ENCODE results near the gene CMKLR1.

The CMKLR1 gene

DNA sequence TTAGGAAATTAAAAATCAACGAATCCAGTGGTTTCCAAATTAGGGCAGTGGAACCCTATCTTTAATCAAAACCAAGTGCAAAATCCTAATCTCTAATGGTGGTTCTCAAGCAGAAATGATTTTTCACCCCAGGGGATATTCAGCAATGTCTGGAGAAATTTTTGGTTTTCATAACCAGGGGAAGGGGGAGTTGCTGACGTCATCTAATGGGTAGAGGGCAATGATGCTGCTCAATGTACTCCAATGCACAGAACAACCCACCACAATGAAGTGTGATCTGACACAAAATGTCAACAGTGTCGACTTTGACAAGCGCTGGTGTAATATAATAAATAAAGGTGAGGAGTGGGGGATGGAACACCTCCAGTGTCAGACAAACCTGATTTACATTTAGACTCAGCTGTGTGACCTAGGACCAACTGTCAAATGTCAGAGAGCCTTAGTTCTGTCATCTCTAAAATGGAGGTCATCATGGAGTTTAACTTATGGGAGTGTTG, 81.5 kb downstream of the CMKLR1 start:
- Mint-ChIP-seq H3K27me3 (peaks cover 5% of the 10 kb centered on the region), H3K4me1 (peaks cover 4% of the 10 kb centered on the region), H3K4me3 (no peak overlapping the region)

DNA sequence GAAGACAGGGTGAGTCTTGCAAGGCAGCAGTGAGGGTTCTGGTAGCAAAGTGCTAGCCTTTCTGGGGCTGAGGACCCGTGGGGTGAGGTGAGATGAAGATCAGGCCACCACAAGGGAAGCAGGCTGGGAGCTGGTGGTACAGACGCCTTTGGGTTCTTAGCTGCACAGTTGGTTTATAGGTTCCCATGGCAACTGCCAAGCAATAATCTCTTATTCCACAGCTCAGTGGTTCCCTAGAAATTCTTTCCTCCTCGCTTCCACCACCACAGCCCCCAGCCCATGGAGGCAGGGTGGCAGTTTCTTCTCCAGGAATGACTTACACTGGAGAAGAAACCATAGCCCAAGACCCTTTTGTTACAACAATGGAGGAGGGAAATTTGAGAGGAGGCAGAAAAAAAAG, 82.1 kb downstream of the CMKLR1 start:
- Mint-ChIP-seq H3K9me3 (peaks cover 7% of the 10 kb centered on the region), H3K27me3 (peaks cover 5% of the 10 kb centered on the region), H3K4me3 (no peak overlapping the region), H3K36me3 (no peaks in the 10 kb centered on the region), H3K27ac (no peak overlapping the region), H3K4me1 (peaks cover 4% of the 10 kb centered on the region)

More for the DNA sequence above, 81.5 kb downstream of the CMKLR1 start:
- peaks cover 7% of the 10 kb centered on the region for H3K9me3 Mint-ChIP-seq
- no peak overlapping the region for H3K27ac Mint-ChIP-seq
- H3K36me3 Mint-ChIP-seq = no peaks in the 10 kb centered on the region

DNA sequence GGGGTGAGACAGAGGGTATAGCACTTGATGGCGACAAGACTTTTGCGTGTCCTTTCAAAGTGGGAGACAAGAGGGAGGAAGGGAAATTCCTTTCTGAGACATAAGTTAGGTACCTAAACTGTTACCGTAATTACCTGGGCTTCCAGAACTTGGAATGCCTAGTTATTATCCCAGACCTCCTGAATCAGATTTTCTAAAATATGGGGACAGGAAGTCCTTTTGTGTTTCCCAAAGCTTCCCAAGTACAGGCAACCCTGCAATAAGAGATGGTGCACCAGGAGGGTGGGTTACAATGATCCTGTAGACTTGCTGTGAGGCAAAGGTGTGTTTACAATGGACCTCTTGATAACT, 83.9 kb downstream of the CMKLR1 start:
- no peak overlapping the region for H3K27ac Mint-ChIP-seq
- no peaks in the 10 kb centered on the region for H3K36me3 Mint-ChIP-seq
- H3K9me3 Mint-ChIP-seq = no peaks in the 10 kb centered on the region
- peaks cover 8% of the 10 kb centered on the region for H3K27me3 Mint-ChIP-seq
- no peak overlapping the region for H3K4me3 Mint-ChIP-seq
- H3K4me1 Mint-ChIP-seq = peaks cover 4% of the 10 kb centered on the region

DNA sequence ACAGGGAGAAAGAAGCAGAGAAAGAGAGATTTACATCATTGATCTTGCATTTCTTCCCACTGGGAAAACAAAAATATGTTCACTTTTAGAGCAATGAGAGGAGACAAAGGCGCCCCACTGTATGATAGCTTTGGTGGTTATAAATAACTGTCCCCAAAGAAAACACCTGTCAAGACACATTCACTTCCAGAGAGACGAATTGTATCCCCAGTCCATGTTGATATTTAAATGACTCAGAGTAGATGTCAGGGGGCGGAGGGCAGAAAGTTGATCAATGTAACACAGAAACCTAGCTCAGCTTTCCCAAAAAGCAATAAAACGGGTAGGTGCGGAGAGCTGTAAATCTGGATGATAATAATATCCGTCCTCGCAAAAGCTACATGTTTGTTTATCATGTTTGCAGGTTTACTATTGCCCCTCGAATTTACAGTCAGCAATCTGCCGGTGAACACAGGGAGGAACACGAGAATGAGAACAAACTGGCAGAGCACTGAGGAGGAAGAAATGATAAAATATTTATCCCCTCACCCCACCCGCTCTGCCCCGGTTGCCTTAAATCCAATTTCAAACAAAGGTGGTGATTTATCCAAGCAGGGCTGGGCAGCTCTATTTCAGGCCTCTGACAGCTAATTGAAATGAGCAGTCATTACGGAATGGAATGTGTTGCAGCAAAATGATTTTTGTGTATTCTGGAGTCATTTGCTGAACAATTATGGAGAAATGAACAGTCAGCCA, 84.4 kb downstream of the CMKLR1 start:
- Mint-ChIP-seq H3K9me3 (no peaks in the 10 kb centered on the region), H3K27ac (no peak overlapping the region), H3K4me1 (peaks cover 4% of the 10 kb centered on the region), H3K27me3 (peaks cover 11% of the 10 kb centered on the region), H3K4me3 (no peak overlapping the region), H3K36me3 (no peaks in the 10 kb centered on the region)

DNA sequence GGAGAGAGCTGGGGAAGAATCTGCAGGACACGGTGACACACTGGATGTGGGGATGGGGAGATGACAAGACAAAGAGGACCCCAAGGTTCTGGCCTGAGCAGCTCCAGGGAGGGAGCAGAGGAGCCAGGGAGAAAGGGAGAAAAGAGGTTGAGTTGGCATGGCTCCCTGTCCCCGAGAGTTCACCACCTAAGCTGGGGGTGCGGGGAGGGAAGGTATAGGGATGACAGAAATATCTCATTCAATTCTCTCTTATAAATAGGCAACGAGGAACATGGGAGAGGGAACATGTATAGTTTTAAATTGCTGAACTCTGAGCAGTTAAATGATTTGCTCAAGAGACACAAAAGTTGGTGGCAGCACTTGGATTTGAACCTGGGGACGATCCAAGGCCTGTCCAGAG, 85.1 kb downstream of the CMKLR1 start:
- peaks cover 14% of the 10 kb centered on the region for H3K27me3 Mint-ChIP-seq
- H3K4me1 Mint-ChIP-seq = peaks cover 4% of the 10 kb centered on the region
- H3K36me3 Mint-ChIP-seq = no peaks in the 10 kb centered on the region
- no peak overlapping the region for H3K27ac Mint-ChIP-seq
- no peaks in the 10 kb centered on the region for H3K9me3 Mint-ChIP-seq
- no peak overlapping the region for H3K4me3 Mint-ChIP-seq

DNA sequence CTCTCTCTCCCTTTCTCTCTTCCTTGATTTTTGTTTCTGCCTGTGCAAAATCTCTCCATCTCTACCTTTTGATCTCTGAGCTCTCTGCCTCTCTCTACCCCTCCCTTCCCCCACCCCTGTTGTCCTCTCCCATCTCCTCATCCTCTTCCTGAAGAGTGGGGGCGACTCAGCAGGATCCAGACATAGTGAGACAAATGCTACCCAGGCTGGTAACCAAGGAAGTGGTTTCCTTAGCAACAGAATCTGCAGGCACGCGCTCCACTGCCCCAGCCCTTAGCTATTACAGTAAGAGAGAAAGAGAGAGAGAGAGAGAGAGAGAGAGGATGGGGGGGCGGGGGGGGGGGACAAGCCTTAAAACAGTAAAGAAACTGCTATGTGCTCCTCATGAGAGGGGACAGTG, 85.6 kb downstream of the CMKLR1 start:
- Mint-ChIP-seq H3K4me1 (peaks cover 4% of the 10 kb centered on the region), H3K27me3 (peaks cover 14% of the 10 kb centered on the region)

DNA sequence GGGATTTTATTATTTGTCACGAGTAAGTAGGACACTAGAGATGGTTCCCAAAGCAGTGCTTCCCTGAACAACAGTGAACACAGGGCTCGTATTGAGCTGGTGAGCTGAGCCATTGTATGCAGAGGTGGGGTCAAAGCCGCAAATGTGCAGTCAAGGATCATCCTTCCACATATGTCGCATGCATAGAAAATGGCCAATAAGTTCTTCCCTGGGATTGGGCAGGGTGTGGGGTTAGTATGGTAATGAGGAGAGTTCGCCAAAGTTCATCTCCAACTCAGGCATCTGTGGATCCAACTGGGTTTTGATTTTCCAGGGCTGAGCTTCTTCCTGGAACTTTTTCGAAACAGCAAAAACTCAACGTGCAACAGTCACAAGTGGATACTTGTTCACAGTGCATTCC, 86.6 kb downstream of the CMKLR1 start:
- peaks cover 4% of the 10 kb centered on the region for H3K4me1 Mint-ChIP-seq
- H3K27me3 Mint-ChIP-seq = peaks cover 14% of the 10 kb centered on the region
- no peak overlapping the region for H3K27ac Mint-ChIP-seq
- no peak overlapping the region for H3K4me3 Mint-ChIP-seq
- H3K9me3 Mint-ChIP-seq = no peaks in the 10 kb centered on the region
- no peaks in the 10 kb centered on the region for H3K36me3 Mint-ChIP-seq

More for the DNA sequence above, 85.6 kb downstream of the CMKLR1 start:
- Mint-ChIP-seq H3K27ac (no peak overlapping the region), H3K36me3 (no peaks in the 10 kb centered on the region), H3K4me3 (no peak overlapping the region), H3K9me3 (no peaks in the 10 kb centered on the region)

DNA sequence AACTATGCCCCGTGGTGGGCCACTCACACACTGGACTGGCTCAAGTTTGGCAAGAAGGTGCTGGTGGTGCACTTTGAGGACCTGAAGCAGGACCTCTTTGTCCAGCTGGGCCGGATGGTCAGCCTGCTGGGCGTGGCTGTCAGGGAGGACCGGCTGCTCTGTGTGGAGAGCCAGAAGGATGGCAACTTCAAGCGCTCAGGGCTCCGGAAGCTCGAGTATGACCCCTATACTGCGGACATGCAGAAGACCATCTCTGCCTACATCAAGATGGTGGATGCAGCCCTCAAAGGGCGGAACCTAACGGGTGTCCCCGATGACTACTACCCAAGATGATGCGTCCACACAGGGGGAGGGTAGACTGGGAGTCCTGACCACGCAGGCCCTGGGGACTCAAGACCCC, 91.1 kb downstream of the CMKLR1 start:
- H3K27me3 Mint-ChIP-seq = peaks cover 8% of the 10 kb centered on the region
- H3K9me3 Mint-ChIP-seq = no peaks in the 10 kb centered on the region
- H3K27ac Mint-ChIP-seq = no peak overlapping the region
- H3K4me3 Mint-ChIP-seq = no peak overlapping the region
- no peaks in the 10 kb centered on the region for H3K36me3 Mint-ChIP-seq
- no peaks in the 10 kb centered on the region for H3K4me1 Mint-ChIP-seq

DNA sequence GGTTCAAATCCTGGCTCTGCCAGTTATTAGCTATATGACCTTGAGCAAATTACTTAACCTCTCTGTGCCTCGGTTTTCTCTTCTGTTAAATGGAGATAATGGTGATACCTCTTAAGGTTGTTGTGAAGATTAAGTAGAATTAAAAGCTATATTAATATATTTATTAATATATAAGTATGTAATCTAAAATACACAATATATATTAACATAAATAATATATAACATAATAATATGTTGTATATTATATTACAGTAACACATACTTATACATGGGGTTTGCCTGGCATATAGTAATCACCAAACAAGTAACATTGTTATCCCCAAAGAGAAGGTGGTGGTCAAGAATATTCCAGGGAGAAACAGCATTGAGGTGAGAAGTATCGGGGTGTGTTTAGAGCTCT, 92.0 kb downstream of the CMKLR1 start:
- Mint-ChIP-seq H3K36me3 (no peaks in the 10 kb centered on the region), H3K4me3 (no peak overlapping the region), H3K27me3 (peaks cover 8% of the 10 kb centered on the region), H3K4me1 (no peaks in the 10 kb centered on the region), H3K9me3 (no peaks in the 10 kb centered on the region), H3K27ac (no peak overlapping the region)

DNA sequence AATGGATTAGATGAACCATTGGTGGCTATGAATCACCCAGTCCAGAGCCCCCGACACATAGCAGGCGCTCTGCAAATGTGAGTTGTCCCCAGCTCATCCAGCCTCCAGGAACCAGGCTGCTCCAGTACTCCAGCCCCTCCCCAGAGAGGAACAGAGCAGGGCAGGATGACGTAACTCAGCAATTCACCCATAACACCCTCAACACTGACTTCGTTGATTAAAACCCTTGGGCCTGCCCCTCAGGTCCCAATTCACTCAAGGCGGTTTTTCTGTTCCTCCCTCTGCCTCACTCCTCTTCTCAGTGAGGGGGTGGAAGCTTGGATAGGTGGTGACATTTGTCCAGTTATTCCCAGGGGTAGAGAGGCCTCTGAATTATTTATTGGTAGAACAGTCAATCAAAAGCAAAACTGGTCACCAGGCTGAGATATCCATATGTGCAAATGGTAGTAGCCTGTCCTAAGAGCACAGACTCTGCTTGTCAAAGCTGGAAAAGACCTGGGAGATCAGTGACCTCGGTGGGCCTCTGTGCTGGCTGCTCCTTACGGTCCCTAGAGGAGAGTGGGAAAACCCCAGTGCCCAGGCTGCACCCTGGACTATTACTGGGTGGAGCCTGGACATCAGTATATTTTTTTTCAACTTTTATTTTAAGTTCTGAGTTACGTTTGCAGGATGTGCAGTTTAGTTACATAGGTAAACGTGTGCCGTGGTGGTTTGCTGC, 97.0 kb downstream of the CMKLR1 start:
- no peaks in the 10 kb centered on the region for H3K9me3 Mint-ChIP-seq
- no peak overlapping the region for H3K27ac Mint-ChIP-seq
- no peaks in the 10 kb centered on the region for H3K36me3 Mint-ChIP-seq
- no peak overlapping the region for H3K4me3 Mint-ChIP-seq
- H3K27me3 Mint-ChIP-seq = peaks cover 17% of the 10 kb centered on the region
- no peaks in the 10 kb centered on the region for H3K4me1 Mint-ChIP-seq

DNA sequence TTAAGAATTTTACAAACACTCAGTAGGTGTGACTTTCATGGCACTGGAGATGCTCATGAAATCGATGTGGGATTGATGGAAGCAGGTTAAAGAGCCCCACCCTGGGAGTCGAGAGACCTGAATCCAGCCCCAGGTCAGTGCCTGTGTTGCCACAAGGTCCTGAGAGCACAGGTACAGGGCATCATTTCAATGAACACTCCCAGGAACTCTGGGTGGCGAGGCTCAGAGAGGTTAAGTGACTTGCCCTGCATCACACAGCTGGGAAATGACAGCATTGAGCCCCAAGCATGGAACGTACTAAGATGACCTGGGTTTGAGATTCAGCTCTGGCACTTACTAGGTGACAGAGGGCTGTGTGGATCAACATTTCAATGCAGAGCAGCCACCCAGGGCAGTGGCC, 98.2 kb downstream of the CMKLR1 start:
- Mint-ChIP-seq H3K4me3 (no peak overlapping the region), H3K27me3 (peaks cover 17% of the 10 kb centered on the region), H3K36me3 (no peaks in the 10 kb centered on the region), H3K9me3 (no peaks in the 10 kb centered on the region), H3K27ac (no peak overlapping the region), H3K4me1 (no peaks in the 10 kb centered on the region)

DNA sequence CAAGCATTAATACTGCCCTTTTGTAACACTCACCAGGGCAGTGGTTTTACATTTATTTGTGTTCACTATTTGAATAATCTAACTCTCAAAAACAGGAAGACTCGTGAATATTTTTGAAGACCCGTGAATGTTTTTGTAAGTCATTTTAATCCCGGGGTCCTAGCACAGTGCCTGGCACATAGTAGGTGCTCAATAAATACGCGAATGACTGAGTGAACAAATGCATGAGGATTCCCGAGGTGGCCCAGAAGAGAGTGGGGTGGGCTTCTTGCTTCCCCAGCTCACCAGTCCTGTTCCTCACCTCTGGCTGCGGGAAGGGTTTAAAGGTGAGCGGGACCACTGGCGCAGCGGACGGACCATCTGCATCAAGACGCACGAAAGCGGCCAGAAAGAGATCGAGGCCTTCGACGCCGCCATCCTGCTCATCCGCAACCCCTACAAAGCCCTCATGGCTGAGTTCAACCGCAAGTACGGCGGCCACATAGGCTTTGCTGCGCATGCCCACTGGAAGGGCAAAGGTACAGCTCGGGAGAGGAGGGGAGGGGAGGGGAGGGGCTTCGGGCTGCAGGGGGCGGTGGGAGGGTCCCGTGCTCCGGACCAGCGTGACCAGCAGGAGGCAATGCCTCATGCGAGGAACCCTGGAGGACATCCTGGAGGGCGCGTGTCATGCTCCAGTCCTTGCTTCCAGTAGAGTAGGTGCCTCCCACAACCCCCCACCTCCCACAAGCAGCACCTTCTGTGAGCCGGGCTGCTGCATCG, 98.9 kb downstream of the CMKLR1 start:
- H3K4me3 Mint-ChIP-seq = no peak overlapping the region
- no peaks in the 10 kb centered on the region for H3K4me1 Mint-ChIP-seq
- H3K36me3 Mint-ChIP-seq = no peaks in the 10 kb centered on the region
- no peak overlapping the region for H3K27ac Mint-ChIP-seq
- H3K27me3 Mint-ChIP-seq = peaks cover 17% of the 10 kb centered on the region
- H3K9me3 Mint-ChIP-seq = no peaks in the 10 kb centered on the region

DNA sequence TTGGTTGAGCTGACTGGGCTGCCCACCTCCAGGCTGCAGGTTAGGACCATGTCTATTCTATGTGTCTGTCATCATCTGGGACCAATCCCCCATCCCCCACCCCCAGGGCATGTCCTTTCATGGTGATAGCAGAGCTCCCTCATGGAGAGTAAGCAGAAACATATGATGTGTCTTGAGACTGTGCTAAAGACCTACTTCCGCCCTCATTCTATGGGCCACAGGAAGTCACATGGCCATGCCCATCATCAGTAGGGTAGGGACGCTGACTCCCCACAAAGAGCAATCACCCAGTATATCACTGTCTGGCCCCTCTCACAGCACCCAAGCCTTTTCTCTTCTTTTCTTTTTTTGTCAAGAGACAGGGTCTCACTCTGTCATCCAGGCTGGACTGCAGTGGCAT, 99.7 kb downstream of the CMKLR1 start:
- Mint-ChIP-seq H3K27me3 (peaks cover 17% of the 10 kb centered on the region), H3K27ac (no peak overlapping the region), H3K9me3 (no peaks in the 10 kb centered on the region), H3K4me3 (no peak overlapping the region), H3K4me1 (no peaks in the 10 kb centered on the region), H3K36me3 (no peaks in the 10 kb centered on the region)

DNA sequence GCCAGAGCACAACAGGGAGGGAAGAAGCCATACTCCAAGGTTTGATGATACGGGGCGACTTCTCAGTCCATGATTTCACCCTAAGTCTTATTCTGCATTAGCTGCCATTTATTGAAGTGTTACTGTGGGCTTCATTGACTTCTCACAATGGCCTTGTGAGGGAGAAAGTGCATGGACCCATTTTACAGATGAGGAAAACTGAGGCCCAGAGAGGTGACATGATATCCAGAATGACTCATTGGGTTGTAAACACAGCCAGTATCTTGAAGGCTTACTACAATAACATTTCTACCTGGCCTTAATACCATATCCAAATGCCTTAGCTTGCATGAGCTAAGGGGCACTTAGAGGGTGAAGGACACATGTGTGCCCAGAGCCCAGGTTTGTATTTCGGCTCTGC, 100.6 kb downstream of the CMKLR1 start:
- Mint-ChIP-seq H3K4me1 (no peaks in the 10 kb centered on the region), H3K36me3 (no peaks in the 10 kb centered on the region), H3K27ac (no peak overlapping the region), H3K27me3 (peaks cover 17% of the 10 kb centered on the region), H3K4me3 (no peak overlapping the region), H3K9me3 (no peaks in the 10 kb centered on the region)
